Measurements from ENCODE around the gene B3GALT6.

The B3GALT6 gene

DNA sequence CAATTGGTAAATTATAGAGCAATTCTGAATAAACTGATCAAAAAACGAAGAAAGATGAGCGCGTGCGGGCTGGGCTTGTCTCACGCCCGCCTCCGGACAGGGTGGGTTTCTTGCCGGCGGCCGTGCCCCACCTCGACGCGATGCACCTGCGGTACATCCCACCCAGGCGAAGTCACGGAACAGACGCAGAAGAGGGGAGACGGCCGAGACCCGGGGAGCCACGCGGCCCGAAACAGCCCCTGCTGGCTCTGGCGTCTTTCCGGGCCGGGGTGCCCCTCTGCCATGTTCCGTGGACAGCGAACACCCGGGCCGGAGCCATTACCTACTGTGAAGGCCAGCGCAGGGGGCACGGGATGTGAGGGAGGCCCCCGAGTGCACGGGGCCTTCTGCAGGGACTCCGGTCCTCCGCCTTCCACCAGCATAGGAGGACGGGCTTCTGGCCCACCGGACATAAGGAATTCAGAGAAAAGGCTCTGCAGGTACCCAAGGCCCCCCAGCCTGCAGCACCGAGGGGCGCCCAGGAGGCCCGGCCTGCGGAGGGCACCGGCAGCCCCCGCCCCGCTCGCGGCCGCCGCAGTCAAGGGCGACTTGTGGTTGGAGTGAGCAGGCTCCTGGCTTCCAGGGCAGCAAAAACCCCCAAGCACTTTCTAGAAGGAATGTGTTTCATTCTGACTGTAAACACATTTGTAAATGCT lies 22.1 kb downstream of the B3GALT6 start:
- no peak overlapping the region for H3K27ac ChIP-seq (replicated peaks)
- no peak for TF ChIP-seq REST (IDR thresholded peaks at IDR 0.05; ENCODE audit: insufficient replicate concordance, low read depth)
- TF ChIP-seq GABPA (IDR thresholded peaks at IDR 0.05; ENCODE audit: low read depth), result no peak
- no peak for TF ChIP-seq POLR2AphosphoS5 (IDR thresholded peaks at IDR 0.05; ENCODE audit: low read depth)
- no peak for TF ChIP-seq SPI1 (IDR thresholded peaks at IDR 0.05; ENCODE audit: borderline replicate concordance, low read depth)
- no peak for TF ChIP-seq CTCF (IDR thresholded peaks at IDR 0.05; ENCODE audit: insufficient read depth, low read length)
- no peak for DNase-seq (ENCODE audit: low read depth in 1 of 2, low spot score in 1 of 2)

DNA sequence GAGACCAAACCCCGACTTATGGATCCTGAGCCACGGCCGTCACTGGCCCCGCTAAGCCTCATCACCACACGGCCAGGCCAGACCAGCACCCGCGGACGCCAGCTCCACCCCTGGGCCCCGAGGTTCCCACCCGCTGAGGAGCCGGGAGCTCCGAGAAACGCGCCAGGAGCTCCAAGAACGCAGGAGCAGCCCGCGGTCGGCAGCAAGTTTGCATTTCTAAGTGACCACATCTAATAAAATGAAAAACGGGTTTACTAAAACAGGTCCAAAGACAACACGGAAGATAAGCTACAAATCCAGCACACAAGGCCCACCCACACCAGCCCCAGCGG lies 22.6 kb downstream of the B3GALT6 start:
- no peak for DNase-seq (ENCODE audit: low read depth in 1 of 2, low spot score in 1 of 2)
- H3K27ac ChIP-seq (replicated peaks), result no peak overlapping the region
- H3K27me3 ChIP-seq (ENCODE audit: insufficient read depth, poor library complexity, severe bottlenecking), result no peaks in the 10 kb centered on the region
- no peak overlapping the region for H3K4me3 ChIP-seq (replicated peaks; ENCODE audit: insufficient read depth, low read length)
- no peak for TF ChIP-seq REST (IDR thresholded peaks at IDR 0.05; ENCODE audit: insufficient replicate concordance, low read depth)
- TF ChIP-seq CTCF (IDR thresholded peaks at IDR 0.05; ENCODE audit: insufficient read depth, low read length), result no peak
- no peak for TF ChIP-seq GABPA (IDR thresholded peaks at IDR 0.05; ENCODE audit: low read depth)
- no peak for TF ChIP-seq SPI1 (IDR thresholded peaks at IDR 0.05; ENCODE audit: borderline replicate concordance, low read depth)
- TF ChIP-seq POLR2AphosphoS5 (IDR thresholded peaks at IDR 0.05; ENCODE audit: low read depth), result no peak

More for the DNA sequence above, 22.1 kb downstream of the B3GALT6 start:
- H3K27me3 ChIP-seq (ENCODE audit: insufficient read depth, poor library complexity, severe bottlenecking), result no peaks in the 10 kb centered on the region
- H3K4me3 ChIP-seq (replicated peaks; ENCODE audit: insufficient read depth, low read length), result no peak overlapping the region

GRCh38 chr1:1255078-1255477 lies 23.0 kb downstream of the B3GALT6 start:
- Histone ChIP-seq H3K4me3 (replicated peaks; ENCODE audit: insufficient read depth, low read length) (no peak overlapping the region), H3K27me3 (ENCODE audit: insufficient read depth, poor library complexity, severe bottlenecking) (no peaks in the 10 kb centered on the region), H3K27ac (replicated peaks) (no peak overlapping the region)
- DNase-seq (ENCODE audit: low read depth in 1 of 2, low spot score in 1 of 2), result no peak
- TF ChIP-seq REST (IDR thresholded peaks at IDR 0.05; ENCODE audit: insufficient replicate concordance, low read depth), result no peak
- TF ChIP-seq POLR2AphosphoS5 (IDR thresholded peaks at IDR 0.05; ENCODE audit: low read depth), result no peak
- TF ChIP-seq GABPA (IDR thresholded peaks at IDR 0.05; ENCODE audit: low read depth), result no peak
- TF ChIP-seq SPI1 (IDR thresholded peaks at IDR 0.05; ENCODE audit: borderline replicate concordance, low read depth), result no peak
- TF ChIP-seq CTCF (IDR thresholded peaks at IDR 0.05; ENCODE audit: insufficient read depth, low read length), result no peak

All from HL-60 (cell line).